IMR-90 (cell line): ENCODE data around the gene EPHA6. TPM values are rescaled to one million over a fixed set of nuclear protein-coding genes. Genes with fewer than 3 reads are reported as not detected.

Experiments
- ATAC-seq: fragments of 200-7000 bp; cut with Tn5 transposase; 2 replicates; pipeline ENCODE4 v1.9.1; 2020; ENCODE audit warnings: low read depth, mild to moderate bottlenecking, moderate library complexity
- BruUV-seq: library from RNA; stranded (reverse); fragments of 400-500 nt; replicated peaks from 2 replicates; lab custom pipeline; 2021; lab: Mats Ljungman, UMichigan
- CTCF ChIA-PET: fragments of 300-600 bp; formaldehyde crosslinking; extraction: SDS; loops from one replicate; lab custom pipeline; 2021; ENCODE audit warnings: antibody characterized with exemption; lab: Yijun Ruan, JAX
- POLR2A ChIA-PET: fragments of 300-600 bp; sonication (Branson Sonifier 250); formaldehyde crosslinking; loops from one replicate; lab custom pipeline; 2022; ENCODE audit warnings: antibody characterized with exemption; ENCODE audit not compliant: unreplicated experiment; lab: Charles Lee
- DNase-seq: peaks from one replicate; pipeline ENCODE4 v3.0.0; 2013
- H2AFZ ChIP-seq: replicated peaks from 2 replicates; pipeline ENCODE3; 2013; ENCODE audit warnings: low read length, mild to moderate bottlenecking; ENCODE audit not compliant: poor library complexity
- H2AK5ac ChIP-seq: 2 replicates; pipeline ENCODE4 v1.6.1; 2013; ENCODE audit warnings: low read depth, low read length, inconsistent platforms
- H2AK9ac ChIP-seq: replicated peaks from 2 replicates; pipeline ENCODE3; 2013; ENCODE audit warnings: mild to moderate bottlenecking, low read depth, low read length, moderate library complexity; ENCODE audit not compliant: poor library complexity
- H2BK120ac ChIP-seq: 2 replicates; pipeline ENCODE4 v1.6.1; 2013; ENCODE audit warnings: low read depth, low read length, inconsistent platforms
- H2BK15ac ChIP-seq: 3 replicates; pipeline ENCODE4 v1.6.1; 2013; ENCODE audit warnings: low read depth, low read length, inconsistent platforms
- H2BK20ac ChIP-seq: 2 replicates; pipeline ENCODE4 v1.6.1; 2013; ENCODE audit warnings: low read depth, mild to moderate bottlenecking, inconsistent platforms, low read length, moderate library complexity
- H2BK5ac ChIP-seq: 2 replicates; pipeline ENCODE4 v1.6.1; 2013; ENCODE audit warnings: mild to moderate bottlenecking, low read depth, low read length, inconsistent platforms; ENCODE audit not compliant: poor library complexity, severe bottlenecking
- H3K14ac ChIP-seq: replicated peaks from 2 replicates; pipeline ENCODE4 v1.6.1; 2013; ENCODE audit warnings: low read depth, low read length, inconsistent platforms
- H3K18ac ChIP-seq: 2 replicates; pipeline ENCODE4 v1.6.1; 2013; ENCODE audit warnings: low read depth, low read length, control low read depth
- H3K23ac ChIP-seq: 2 replicates; pipeline ENCODE4 v1.6.1; 2013; ENCODE audit warnings: low read depth, low read length, inconsistent platforms
- H3K27ac ChIP-seq: 2 replicates; pipeline ENCODE4 v1.5.1; 2013; ENCODE audit warnings: mild to moderate bottlenecking, control low read depth, low read length; ENCODE audit not compliant: insufficient read depth
- H3K27me3 ChIP-seq: 2 replicates; pipeline ENCODE4 v1.6.1; 2013; ENCODE audit warnings: low read length; ENCODE audit not compliant: control insufficient read depth, insufficient read depth
- H3K36me3 ChIP-seq: 2 replicates; pipeline ENCODE4 v1.6.1; 2013; ENCODE audit warnings: low read length, mixed read lengths; ENCODE audit not compliant: control insufficient read depth, insufficient read depth
- H3K4ac ChIP-seq: 2 replicates; pipeline ENCODE4 v1.6.1; 2013; ENCODE audit warnings: low read depth, low read length, inconsistent platforms
- H3K4me1 ChIP-seq: 2 replicates; pipeline ENCODE4 v1.6.1; 2013; ENCODE audit warnings: low read length, mixed read lengths; ENCODE audit not compliant: control insufficient read depth, insufficient read depth
- H3K4me2 ChIP-seq: 2 replicates; pipeline ENCODE4 v1.6.1; 2013; ENCODE audit warnings: low read depth, mild to moderate bottlenecking, control low read depth, low read length, moderate library complexity
- H3K4me3 ChIP-seq: 2 replicates; pipeline ENCODE4 v1.5.1; 2013; ENCODE audit warnings: low read depth, mild to moderate bottlenecking, control low read depth, low read length, moderate library complexity; ENCODE audit not compliant: insufficient read depth
- H3K56ac ChIP-seq: 2 replicates; pipeline ENCODE4 v1.6.1; 2013; ENCODE audit warnings: low read length, inconsistent platforms; ENCODE audit not compliant: insufficient read depth; ENCODE audit errors: extremely low read depth
- H3K79me1 ChIP-seq, 2 experiments: 2 replicates each; pipeline ENCODE4 v1.6.1; 2013; ENCODE audit warnings: low read length in 2 of 2, inconsistent platforms in 1 of 2, low read depth in 1 of 2
- H3K9ac ChIP-seq: 2 replicates; pipeline ENCODE4 v1.6.1; 2013; ENCODE audit warnings: low read depth, low read length, control low read depth
- H3K9me1 ChIP-seq: 2 replicates; pipeline ENCODE4 v1.6.1; 2013; ENCODE audit warnings: low read length, inconsistent platforms; ENCODE audit not compliant: insufficient read depth
- H3K9me3 ChIP-seq: 2 replicates; pipeline ENCODE4 v1.6.1; 2013; ENCODE audit warnings: low read length; ENCODE audit not compliant: control insufficient read depth, insufficient read depth
- H4K20me1 ChIP-seq: 2 replicates; pipeline ENCODE4 v1.6.1; 2013; ENCODE audit warnings: low read length, inconsistent platforms; ENCODE audit not compliant: insufficient read depth
- H4K5ac ChIP-seq: 2 replicates; pipeline ENCODE4 v1.6.1; 2013; ENCODE audit warnings: mild to moderate bottlenecking, low read depth, low read length, control low read depth
- H4K8ac ChIP-seq, 2 experiments: 2 replicates each; pipeline ENCODE4 v1.6.1; 2013; ENCODE audit warnings: low read depth in 2 of 2, low read length in 2 of 2, control low read depth in 1 of 2, inconsistent platforms in 1 of 2
- H4K91ac ChIP-seq: 2 replicates; pipeline ENCODE4 v1.6.1; 2013; ENCODE audit warnings: low read depth, low read length, inconsistent platforms; ENCODE audit not compliant: insufficient read depth
- BHLHE40 ChIP-seq: fragments of 150-350 bp; IDR thresholded peaks from 2 replicates; pipeline ENCODE4 v1.6.1; 2016; ENCODE audit warnings: mild to moderate bottlenecking, low read depth, low read length
- MAZ ChIP-seq: IDR thresholded peaks from 2 replicates; pipeline ENCODE4 v1.6.1; 2012; ENCODE audit warnings: low read depth, mild to moderate bottlenecking, low read length, improper control_type of control experiment, moderate library complexity, borderline replicate concordance
- MXI1 ChIP-seq: IDR thresholded peaks from 2 replicates; pipeline ENCODE4 v1.6.1; 2012; ENCODE audit warnings: low read depth, mild to moderate bottlenecking, low read length, moderate library complexity, borderline replicate concordance
- WGBS, 2 experiments: methylation state at CpG; one replicate each; pipeline versions ENCODE4 v1.1.5 to v1.1.7; 2013; ENCODE audit warnings: missing lambda C conversion rate in 2 of 2; ENCODE audit not compliant: insufficient read length in 1 of 2; ENCODE audit errors: extremely low coverage in 2 of 2; 5-methylcytosine and 5-hydroxymethylcytosine counted together
- dilution Hi-C: fragments of 300-500 bp; cut with HindIII; formaldehyde crosslinking; loops from one replicate; pipeline ENCODE4 v1.14.3; 2018; ENCODE audit warnings: low sequenced_read_pairs; ENCODE audit not compliant: unreplicated experiment
- in situ Hi-C: fragments of 300-500 bp; cut with MboI; formaldehyde crosslinking; loops from 3 replicates; pipeline ENCODE4 v1.14.3; 2019; ENCODE audit warnings: low sequenced_read_pairs, inconsistent platforms, mixed read lengths
- intact Hi-C: fragments of 100-400 bp; cut with micrococcal nuclease; formaldehyde crosslinking; loops from 2 replicates; pipeline ENCODE4 v1.10.0; 2022
- polyA plus RNA-seq, 3 experiments: library from polyadenylated mRNA; depleted of rRNA; stranded (reverse); fragments of >200 nt; gene quantifications; 2 replicates each; pipeline ENCODE4 v1.2.3, GENCODE V29; 2012; ENCODE audit warnings: low replicate concordance in 1 of 3
- total RNA-seq: library from RNA; depleted of rRNA; stranded (reverse); fragments of >200 nt; gene quantifications from 2 replicates; pipeline ENCODE4 v1.2.3, GENCODE V29; 2012

EPHA6 gene
- total and polyA plus RNA-seq, 2 of the 4 experiments (the other 2 are of a cell fraction): not detected

DNA sequence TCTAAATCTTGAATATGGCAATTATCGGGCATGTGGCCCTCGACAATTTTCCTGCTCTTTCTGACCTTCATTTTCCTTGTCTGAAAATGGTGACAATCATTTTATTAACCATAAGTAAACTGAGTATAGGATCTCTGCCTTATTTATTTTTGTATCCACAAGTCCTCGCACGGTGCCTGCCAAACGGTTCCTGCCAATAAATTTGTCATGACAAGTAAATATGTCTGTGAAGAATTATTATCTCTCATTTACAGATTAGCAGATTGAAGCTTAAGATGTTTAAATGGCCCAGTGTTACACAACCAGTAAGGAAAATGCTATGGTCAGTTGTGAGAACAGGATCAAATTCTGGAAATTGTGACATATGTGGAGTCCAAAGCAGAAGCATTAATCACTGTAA is 884.3 kb downstream of the EPHA6 start:
- Histone ChIP-seq H3K36me3 (no peaks in the 10 kb centered on the region), H3K4me2 (no peak overlapping the region), H4K20me1 (no peaks in the 10 kb centered on the region), H3K9me3 (no peaks in the 10 kb centered on the region), H3K18ac (no peak overlapping the region), H3K4me3 (no peak overlapping the region), H3K4ac (no peak overlapping the region), H3K14ac (no peak overlapping the region), H3K56ac (no peak overlapping the region), H2BK120ac (no peak overlapping the region), H2BK20ac (no peak overlapping the region), H3K4me1 (no peaks in the 10 kb centered on the region), H2AK9ac (no peak overlapping the region), H3K9me1 (no peaks in the 10 kb centered on the region), H2BK15ac (no peak overlapping the region), H3K79me1 (no peaks in the 10 kb centered on the region), H3K27me3 (no peaks in the 10 kb centered on the region), H3K9ac (no peak overlapping the region), H4K91ac (no peak overlapping the region), H4K5ac (no peak overlapping the region), H2AK5ac (no peak overlapping the region), H4K8ac (no peak overlapping the region), H2AFZ (no peak overlapping the region), H3K23ac (no peak overlapping the region), H3K27ac (no peak overlapping the region), H2BK5ac (no peak overlapping the region)
- BruUV-seq: no TSS peak
- intact Hi-C loops: no loop called here
- no peak for ATAC-seq
- TF ChIP-seq MXI1: no peak
- no peak for TF ChIP-seq MAZ
- no peak for TF ChIP-seq BHLHE40
- DNase-seq: no peak
- dilution Hi-C loops: no loop called here
- ChIA-PET CTCF (interaction anchor here (0.5 kb wide), 1 partner anchor 10 kb away, joined by 5 read pairs; no protein-coding TSS in a partner anchor), POLR2A (no interaction called here)
- in situ Hi-C loops: no loop called here
- no CpG with 5 or more reads among the region's 5 CpGs for WGBS, 2 experiments
